OCI-LY3 (cell line): ENCODE results near the gene ZC3H12D.

Experiments used
- CTCF ChIP-seq: fragments of 200-600, 300-600 bp; sonication (generic); IDR thresholded peaks from 2 replicates; pipeline ENCODE4 v1.5.1; 2014; ENCODE audit warnings: antibody characterized with exemption, low read length, low read depth
- EZH2phosphoT487 ChIP-seq: fragments of 200-600 bp; shearing (Covaris generic); IDR thresholded peaks from 2 replicates; pipeline ENCODE4 v1.6.1; 2018; ENCODE audit warnings: antibody characterized with exemption, mixed run types, low read depth

- TF ChIP-seq EZH2phosphoT487 (no peak), CTCF (no peak)
These were observed 25.1 kb downstream of the ZC3H12D start for GRCh38 chr6:149459761-149460160.
